G401 (cell line): ENCODE measurements around the gene SEMA4G. TPM values are rescaled to one million over a fixed set of nuclear protein-coding genes. Genes with fewer than 3 reads are reported as not detected.
A peak's percentile ranks its signal among the peaks of the same experiment; 100 is the strongest.
"Not testable (repeated sequence)": the region's sequence is repeated elsewhere in the genome, so short reads cannot be mapped to it uniquely, and the experiment has no call there.

Source experiments
- DNase-seq: peaks from one replicate; pipeline ENCODE4 v3.0.0-alpha.2; 2015; ENCODE audit warnings: low spot score
- in situ Hi-C: cut with HindIII; loops from 2 replicates; pipeline ENCODE4 v1.10.0; 2016; ENCODE audit warnings: low sequenced_read_pairs, mixed read lengths
- total RNA-seq: library from RNA; depleted of rRNA; stranded (reverse); fragments of >200 nt; shearing (Covaris generic); gene quantifications from 2 replicates; pipeline ENCODE4 v1.2.3, GENCODE V29; 2014

Gene SEMA4G
- total RNA-seq, 1 experiment from 2014 or later: 15.3 TPM

DNA sequence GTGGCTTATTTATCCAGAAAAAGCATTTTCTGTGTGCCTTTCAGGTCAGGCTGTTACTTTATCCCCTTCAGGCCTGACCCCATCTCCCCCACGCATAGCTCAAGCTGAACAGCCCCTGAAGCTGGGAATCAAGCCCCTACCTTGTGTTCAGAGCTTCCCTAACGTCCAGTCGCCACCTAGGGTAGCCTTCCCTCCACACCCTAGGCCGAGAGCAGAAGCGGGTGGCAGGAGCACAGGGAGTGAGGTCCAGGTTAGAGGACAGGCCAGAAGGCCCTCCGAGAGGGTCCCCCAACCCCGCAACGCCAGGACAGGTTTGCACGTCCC lies 479 bp upstream of the SEMA4G start:
- in situ Hi-C loops: no loop called here
- DNase-seq: no peak

DNA sequence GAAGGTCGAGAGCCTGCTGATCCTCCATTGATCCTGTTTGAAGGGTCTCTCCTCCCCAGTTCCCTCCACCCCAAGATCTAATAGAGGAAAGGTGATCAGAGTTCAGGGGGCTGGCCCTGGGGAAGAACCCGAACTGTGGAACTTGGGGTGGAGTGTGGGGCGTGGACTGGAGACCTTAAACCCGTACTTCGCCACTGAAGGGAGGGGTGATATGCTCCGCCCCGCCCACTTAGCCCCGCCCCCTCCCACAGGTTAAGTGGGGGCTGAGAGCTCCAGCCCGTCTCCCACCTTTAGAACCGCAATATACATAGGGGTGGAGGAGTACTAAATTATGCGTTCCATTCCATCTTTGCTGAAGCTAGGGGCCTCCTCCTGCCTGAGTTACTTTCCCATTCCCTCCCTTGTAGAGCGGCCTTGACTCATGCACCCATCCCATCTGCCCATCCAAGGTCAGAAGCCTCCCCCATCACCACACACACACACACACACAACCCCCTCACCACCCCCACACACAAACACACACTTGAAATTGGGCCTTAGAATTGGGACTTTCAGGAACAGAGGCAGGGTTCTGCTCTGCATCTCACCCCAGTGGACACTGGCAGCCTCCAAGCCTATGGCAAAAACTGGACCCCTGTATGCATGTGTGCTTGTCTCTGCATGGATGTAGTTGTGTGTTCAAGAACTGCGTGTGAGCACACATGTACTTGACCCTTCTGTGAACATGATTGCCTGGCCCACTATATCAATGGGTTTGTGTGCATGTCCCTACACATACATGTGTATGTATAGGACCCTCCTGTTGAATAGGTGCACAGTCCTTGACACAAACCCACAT lies 991 bp downstream of the SEMA4G start:
- peak; percentile 65 for DNase-seq
- in situ Hi-C loops: no loop called here

DNA sequence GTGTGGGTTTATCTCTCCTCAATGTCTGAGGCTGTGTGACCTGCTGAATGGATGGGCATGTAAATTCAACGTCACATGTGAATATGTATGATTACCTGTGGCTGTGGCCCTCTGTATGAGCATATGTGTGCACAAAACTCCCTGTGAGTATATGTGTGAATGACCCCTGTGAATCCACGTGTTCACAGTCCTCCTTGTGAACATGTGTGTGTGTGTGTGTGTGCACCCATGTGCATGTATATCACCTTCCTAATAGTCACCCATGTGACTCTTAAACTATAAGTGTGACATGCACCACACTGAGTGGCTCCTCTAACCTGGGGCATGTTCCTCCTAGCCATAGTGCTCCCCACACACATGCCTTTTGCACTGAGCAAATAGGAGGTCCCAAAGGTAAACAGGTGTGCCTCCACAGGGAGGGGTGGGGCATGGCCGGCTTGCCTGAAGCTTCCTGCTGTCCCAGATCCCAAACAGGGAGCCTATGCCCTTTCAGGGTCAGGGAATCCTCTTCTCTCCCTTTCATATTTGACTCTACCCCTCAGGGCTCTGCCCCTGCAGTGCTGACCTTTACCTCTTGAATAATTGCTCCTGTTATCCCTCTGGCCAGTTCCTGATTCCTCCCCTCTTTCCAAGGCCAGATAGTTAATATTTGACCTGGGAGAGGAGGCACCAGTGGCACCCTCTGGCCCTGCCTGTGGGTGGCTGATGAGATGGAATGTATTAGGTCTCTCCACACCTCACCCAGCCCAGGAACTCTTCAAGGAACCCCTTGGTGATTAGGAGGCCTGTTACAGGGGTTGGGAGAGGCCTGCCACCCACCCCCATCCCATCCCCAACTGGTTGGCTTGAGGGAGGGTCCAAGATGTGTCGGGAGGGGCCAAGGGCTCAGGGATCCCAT lies 1.9 kb downstream of the SEMA4G start:
- DNase-seq: no peak
- in situ Hi-C loops: no loop called here

DNA sequence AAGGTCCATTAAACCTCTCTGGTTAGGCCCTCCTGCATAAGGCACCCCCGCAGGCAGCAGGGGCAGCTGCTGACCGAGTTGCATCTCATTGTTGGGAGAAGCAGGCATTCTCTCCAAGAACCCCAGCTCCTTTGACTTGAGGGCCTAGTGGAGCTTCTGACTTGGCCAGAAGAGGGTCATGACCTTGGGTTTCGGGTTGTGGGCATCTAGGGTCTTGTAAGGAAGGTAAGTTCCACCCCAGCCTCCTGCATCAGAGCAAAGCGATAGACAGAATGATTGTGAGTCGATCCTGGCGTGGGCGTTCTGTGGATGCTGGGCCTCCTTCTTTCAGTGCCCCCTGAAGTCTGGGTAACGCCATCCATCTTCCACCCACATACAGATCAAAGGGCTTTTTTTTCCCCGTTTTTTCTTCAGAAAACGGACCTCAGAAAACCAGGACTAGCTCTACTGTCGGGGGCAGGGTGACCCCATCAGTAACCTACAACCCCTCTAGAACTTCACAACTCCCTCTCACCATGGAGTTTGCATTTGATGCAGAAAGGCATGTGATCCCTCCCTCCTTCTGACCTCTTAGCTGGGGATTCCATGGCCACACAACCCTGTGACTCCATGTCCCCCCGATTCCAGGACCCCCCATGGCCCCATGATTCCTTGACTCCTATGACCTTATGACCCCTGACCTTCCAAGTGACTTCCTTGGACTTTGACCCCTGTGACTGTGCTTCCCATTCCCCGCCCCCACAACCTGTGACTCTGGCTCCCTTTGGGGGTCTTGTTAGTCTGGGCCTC lies 3.0 kb downstream of the SEMA4G start:
- no peak for DNase-seq
- in situ Hi-C loops: no loop called here

DNA sequence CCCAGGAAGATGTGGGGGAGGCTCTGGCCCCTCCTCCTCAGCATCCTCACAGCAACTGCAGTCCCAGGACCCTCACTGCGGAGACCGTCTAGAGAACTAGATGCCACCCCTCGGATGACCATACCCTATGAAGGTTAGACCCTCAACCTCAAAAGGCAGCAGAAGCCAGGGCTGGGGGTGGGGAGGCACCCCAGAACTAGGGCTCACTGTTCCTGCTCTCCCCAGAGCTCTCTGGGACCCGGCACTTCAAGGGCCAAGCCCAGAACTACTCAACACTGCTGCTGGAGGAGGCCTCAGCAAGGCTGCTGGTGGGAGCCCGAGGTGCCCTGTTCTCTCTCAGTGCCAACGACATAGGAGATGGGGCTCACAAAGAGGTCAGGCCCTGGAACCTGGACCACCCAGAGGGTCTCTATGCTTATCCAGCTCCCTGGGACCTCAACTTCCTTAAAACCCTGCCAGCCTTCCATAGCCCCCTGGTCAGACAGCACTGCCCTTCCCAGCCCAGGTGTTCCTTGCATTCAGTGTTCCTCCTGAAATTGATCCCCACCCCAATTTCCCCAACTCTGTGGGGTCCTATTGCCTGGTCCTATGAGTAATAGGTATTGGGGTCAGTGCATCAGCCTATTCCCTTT lies 3.7 kb downstream of the SEMA4G start:
- in situ Hi-C loops: no loop called here
- DNase-seq: no peak

DNA sequence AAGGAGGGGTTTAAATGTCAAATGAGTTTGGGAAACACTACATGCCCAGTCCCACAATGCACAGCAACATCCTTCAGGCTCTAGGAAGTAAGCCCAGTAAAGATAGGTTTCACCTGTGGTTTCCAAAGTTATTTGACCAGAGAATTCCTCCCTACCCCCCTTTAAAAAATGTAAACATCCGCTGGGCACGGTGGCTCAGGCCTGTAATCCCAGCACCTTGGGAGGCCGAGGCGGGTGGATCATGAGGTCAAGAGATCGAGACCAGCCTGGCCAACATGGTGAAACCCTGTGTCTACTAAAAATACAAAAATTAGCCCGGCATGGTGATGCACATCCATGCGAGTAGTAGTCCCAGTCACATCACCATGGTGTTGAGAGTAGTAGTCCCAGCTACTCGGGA lies 6.1 kb downstream of the SEMA4G start:
- DNase-seq, in situ Hi-C loops: not testable (repeated sequence)

DNA sequence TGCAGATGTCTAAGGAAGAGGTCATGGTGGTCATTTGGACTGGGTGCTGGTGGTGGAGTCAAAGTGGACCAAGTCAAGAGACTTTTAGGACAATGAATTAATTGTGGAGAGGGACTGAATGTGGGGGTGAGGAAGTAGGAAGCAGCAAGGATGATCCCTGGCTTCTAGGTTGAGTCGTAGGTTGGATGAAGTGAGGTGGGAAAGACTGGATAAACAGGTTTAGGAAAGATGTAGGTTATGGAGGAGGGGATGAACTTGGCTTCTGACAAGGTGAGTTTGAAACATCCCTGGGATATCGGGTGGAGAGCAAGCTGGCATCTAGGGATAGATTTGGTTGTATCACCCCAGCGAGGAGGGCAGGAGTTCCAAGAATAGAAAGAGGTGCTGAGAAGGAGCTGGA lies 7.6 kb downstream of the SEMA4G start:
- DNase-seq: no peak
- in situ Hi-C loops: no loop called here

DNA sequence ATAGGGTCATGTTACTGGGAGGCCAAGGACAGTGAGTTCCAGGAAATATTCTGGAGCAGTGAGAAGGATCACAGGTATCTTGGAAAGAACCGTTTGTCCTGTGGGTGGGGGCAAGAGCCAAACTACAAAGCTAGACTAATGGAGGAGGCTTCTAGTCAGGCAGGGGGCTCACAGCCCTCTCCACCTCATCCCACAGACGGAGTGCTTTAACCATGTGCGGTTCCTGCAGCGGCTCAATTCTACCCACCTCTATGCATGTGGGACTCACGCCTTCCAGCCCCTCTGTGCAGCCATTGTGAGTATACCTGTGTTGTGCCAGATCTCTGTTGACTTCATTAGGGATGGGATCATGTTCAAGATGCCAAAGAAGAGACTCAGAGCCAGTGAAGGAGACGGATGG lies 8.1 kb downstream of the SEMA4G start:
- no peak for DNase-seq
- in situ Hi-C loops: no loop called here

DNA sequence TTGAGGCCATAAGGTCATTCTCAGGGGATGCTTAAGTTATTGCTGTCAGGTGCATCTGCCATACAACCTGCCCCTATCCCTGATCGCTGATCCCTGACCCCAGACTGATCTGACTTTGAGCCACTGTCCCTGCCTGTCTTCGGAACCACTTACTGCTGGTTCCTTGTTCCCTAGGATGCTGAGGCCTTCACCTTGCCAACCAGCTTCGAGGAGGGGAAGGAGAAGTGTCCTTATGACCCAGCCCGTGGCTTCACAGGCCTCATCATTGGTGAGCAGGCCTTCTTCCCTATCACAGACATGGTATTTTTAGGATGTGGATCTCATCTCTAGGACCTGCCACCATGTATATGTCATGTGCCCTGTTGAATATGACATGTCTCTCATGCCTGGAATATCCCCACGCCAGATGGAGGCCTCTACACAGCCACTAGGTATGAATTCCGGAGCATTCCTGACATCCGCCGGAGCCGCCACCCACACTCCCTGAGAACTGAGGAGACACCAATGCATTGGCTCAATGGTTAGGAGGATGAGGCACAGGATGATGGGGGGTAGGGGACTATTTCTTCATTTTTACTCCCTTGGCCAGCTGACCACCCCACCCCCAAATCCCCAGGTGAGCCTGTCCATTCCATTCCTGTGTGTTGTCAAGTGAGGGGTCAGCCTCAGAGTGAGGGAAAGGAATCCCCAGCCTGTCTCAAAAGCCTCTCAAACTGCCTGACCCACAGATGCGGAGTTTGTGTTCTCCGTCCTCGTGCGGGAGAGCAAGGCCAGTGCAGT lies 9.0 kb downstream of the SEMA4G start:
- DNase-seq: no peak
- in situ Hi-C loops: no loop called here

DNA sequence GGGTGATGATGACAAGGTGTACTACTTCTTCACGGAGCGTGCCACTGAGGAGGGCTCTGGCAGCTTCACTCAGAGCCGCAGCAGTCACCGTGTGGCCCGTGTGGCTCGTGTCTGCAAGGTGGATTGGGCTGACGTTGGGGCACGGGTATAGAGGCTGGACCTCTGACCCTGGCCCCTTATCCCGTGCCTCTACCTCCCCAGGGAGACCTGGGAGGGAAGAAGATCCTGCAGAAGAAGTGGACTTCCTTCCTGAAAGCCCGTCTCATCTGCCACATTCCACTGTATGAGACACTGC lies 9.5 kb downstream of the SEMA4G start:
- in situ Hi-C loops: no loop called here
- DNase-seq: no peak

DNA sequence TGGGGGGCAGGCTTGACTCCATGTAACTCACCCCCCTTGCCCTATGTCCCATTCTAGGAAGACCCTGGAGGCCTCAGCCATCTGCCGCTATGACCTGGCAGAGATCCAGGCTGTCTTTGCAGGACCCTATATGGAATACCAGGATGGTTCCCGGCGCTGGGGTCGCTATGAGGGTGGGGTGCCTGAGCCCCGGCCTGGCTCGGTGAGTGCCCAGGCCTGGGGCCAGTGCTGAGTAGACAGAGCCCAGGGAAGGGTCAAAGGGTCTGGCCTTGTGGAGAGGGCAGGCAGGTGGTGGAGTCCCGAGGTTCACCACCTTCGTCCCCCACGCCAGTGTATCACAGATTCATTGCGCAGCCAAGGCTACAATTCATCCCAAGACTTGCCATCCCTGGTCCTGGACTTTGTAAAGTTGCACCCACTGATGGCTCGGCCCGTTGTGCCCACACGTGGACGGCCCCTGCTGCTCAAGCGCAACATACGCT lies 10.5 kb downstream of the SEMA4G start:
- DNase-seq: no peak
- in situ Hi-C loops: no loop called here

DNA sequence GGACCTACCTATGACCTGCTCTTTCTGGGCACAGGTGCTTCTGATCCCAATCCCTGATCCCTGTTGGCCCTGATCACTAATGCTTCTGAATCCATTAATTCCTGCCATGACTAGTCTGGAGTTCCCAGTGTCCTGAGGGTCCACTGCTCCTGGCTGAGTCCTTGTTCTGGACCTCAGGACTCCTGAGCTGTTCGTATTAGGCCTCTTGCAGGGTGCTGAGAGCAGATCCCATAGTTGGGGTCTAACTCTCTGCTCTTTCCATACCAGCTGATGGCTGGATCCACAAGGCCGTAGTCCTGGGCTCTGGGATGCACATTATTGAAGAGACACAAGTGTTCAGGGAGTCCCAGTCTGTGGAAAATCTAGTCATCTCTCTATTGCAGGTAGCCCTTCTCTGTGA lies 11.0 kb downstream of the SEMA4G start:
- in situ Hi-C loops: no loop called here

DNA sequence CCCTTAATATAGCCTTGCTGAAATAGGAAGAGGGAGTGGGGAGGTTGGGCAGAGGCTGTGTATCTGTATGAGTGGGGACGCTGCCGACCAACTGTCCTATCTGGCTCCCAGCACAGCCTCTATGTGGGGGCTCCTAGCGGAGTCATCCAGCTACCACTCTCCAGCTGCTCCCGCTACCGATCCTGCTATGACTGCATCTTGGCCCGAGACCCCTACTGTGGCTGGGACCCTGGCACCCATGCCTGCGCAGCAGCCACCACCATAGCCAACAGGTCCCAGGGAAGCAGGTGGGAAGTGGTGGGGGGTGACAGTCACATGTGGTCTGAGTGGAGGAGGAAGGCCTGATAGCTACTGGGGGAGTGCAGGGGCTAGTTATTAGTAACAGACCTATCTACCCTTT lies 11.4 kb downstream of the SEMA4G start:
- no peak for DNase-seq

More for the DNA sequence above, 11.0 kb downstream of the SEMA4G start:
- DNase-seq: no peak

DNA sequence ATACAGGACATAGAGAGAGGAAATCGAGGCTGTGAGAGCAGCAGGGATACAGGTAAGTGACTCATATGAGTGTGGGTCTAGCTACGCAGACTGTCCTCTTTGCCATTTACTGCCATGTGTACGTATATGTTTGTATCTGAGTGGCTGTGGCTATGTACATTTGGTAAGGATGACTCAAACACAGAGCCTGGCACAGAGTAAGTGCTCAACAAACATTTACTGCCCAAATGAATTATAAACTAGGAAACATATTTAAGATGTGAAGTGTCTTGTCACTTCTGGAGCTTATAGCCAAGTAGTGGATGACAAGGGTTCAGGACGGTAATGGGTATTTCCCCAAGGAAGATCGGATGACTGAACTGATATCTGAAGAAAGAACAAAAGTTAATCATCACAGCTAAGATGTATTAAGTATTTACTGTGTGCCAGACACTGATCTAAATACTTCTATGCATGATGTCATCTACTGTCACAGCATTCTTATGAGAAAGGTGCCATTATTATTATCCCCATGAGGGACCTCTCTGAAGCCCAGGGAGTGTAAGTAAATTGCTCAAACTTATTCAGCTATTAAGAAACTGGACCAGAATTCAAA lies 12.0 kb downstream of the SEMA4G start:
- in situ Hi-C loops: no loop called here
- no peak for DNase-seq

More for the DNA sequence above, 11.4 kb downstream of the SEMA4G start:
- in situ Hi-C loops: no loop called here

DNA sequence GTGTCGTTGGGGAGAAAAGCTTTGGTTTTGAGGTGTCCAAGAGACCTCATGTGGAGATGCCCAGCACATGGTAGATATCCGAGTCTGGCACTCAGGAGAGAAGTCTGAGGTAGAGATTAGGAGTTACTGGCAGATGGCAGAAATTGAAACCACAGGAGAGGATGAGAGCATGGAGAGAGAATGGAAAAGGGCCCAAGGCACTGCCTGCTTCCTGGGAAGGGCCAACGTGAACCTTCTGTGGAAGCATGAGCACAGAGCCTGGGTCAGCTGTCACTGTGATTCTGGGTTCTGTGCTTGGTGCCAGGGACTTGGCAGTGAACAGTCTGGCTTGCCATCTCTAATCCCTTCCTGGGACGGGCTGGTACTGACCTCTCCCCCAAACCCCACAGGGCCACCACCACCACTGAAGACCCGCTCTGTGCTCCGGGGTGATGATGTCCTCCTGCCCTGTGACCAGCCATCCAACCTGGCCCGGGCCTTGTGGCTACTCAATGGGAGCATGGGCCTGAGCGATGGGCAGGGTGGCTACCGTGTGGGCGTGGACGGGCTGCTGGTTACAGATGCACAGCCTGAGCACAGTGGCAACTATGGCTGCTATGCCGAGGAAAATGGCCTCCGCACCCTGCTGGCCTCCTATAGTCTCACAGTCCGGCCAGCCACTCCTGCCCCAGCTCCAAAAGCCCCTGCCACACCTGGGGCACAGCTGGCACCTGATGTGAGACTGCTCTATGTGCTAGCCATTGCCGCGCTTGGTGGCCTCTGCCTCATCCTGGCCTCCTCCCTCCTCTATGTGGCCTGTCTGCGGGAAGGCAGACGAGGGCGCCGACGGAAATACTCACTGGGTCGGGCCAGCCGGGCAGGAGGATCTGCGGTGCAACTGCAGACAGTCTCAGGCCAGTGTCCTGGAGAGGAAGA lies 13.9 kb downstream of the SEMA4G start:
- in situ Hi-C loops: no loop called here
- peak; percentile 91 for DNase-seq

DNA sequence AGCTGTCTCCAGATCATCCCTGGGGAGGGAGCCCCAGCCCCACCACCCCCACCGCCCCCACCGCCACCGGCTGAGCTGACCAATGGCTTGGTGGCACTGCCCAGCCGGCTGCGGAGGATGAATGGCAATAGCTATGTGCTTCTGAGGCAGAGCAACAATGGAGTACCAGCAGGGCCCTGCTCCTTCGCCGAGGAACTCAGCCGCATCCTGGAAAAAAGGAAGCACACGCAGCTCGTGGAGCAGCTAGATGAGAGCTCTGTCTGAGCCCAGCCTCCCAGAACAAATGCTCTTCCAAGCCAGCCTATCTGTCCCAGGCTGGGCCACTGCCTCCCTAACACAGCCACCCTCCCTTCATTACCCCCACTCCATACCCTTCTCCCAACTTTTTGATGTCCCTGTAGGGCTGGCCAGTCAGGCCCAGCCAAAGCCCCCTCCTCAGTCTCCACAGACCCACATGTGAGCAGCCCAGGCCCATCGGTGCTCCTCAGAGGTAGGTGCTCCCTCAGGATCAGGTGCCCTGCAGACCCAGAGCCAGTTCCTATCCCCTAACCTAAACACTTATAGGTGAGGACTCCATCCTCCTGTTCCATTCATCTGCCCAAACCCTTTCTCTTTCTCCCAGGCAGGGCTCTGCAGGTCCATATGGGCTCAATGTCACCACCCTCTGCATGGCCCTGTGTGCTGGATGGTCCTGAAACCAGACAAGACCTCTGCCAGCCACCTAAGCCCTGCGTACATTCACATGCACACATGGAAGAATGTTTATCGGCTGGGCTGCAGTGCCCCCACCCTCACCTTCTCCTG lies 14.8 kb downstream of the SEMA4G start:
- in situ Hi-C loops: no loop called here
- DNase-seq: no peak
